HepG2 (cell line): ENCODE measurements around the gene AP1M1. TPM values are rescaled to one million over a fixed set of nuclear protein-coding genes. Genes with fewer than 3 reads are reported as not detected.

Experiments
- ATAC-seq: fragments of 200-7000 bp; cut with Tn5 transposase; 3 replicates; pipeline ENCODE4 v1.9.1; 2020; ENCODE audit warnings: mild to moderate bottlenecking, moderate library complexity
- Bru-seq: library from RNA; stranded (reverse); fragments of 400-500 nt; gene quantifications from one replicate; lab custom pipeline; 2021; lab: Mats Ljungman, UMichigan
- BruChase-seq, 2 experiments: library from RNA; stranded (reverse); fragments of 400-500 nt; gene quantifications; one replicate each; lab custom pipeline; 2021; lab: Mats Ljungman, UMichigan
- BruUV-seq: library from RNA; stranded (reverse); fragments of 400-500 nt; replicated peaks from 2 replicates; lab custom pipeline; 2021; lab: Mats Ljungman, UMichigan
- CTCF ChIA-PET: fragments of 300-600 bp; formaldehyde crosslinking; extraction: SDS; loops from one replicate; lab custom pipeline; 2021; ENCODE audit warnings: low total read pairs, inconsistent platforms, low intra/inter-chr PET ratio; lab: Yijun Ruan, JAX
- POLR2A ChIA-PET: fragments of 350-600 bp; sonication (Branson Sonifier 250); formaldehyde crosslinking; loops from one replicate; lab custom pipeline; 2020; ENCODE audit warnings: antibody characterized with exemption, inconsistent platforms; lab: Yijun Ruan, JAX
- DNase-seq: peaks from one replicate; pipeline ENCODE4 v3.0.0-alpha.2; 2015; ENCODE audit warnings: low spot score
- FAIRE-seq: peaks from 3 replicates; lab custom pipeline; 2011; peaks lifted over from hg19 to GRCh38; lab: Jason Lieb, UNC
- H2AFZ ChIP-seq: one replicate; pipeline ENCODE4 v1.6.1; 2011; ENCODE audit warnings: low read length, inconsistent platforms
- H3K27ac ChIP-seq: fragments of 300-600 bp; 3 replicates; pipeline ENCODE4 v1.8.0; 2011; ENCODE audit warnings: mixed run types, mild to moderate bottlenecking, mixed read lengths, low read length, inconsistent platforms; ENCODE audit not compliant: insufficient read depth; ENCODE audit errors: extremely low read length
- H3K27me3 ChIP-seq, 2 experiments: fragments of 200-600 bp in 1 of 2; 2 replicates in 1 of 2; 3 replicates in 1 of 2; pipeline versions ENCODE4 v1.6.0 to v1.8.0; 2011; ENCODE audit warnings: low read length in 2 of 2, mild to moderate bottlenecking in 2 of 2, moderate library complexity in 2 of 2, inconsistent platforms in 1 of 2; ENCODE audit not compliant: insufficient read depth in 2 of 2, control insufficient read depth in 1 of 2
- H3K36me3 ChIP-seq, 2 experiments: fragments of 200-600 bp in 1 of 2; replicated peaks in 1 of 2; 2 replicates in 1 of 2; 3 replicates in 1 of 2; pipeline versions ENCODE4 v1.5.1 to v1.8.0; 2011; ENCODE audit warnings: low read length in 2 of 2, inconsistent platforms in 1 of 2; ENCODE audit not compliant: insufficient read depth in 2 of 2, control insufficient read depth in 1 of 2
- H3K4me1 ChIP-seq: 2 replicates; pipeline ENCODE4 v1.5.1; 2012; ENCODE audit warnings: low read length, inconsistent platforms; ENCODE audit not compliant: insufficient read depth
- H3K4me2 ChIP-seq: 2 replicates; pipeline ENCODE4 v1.6.0; 2011; ENCODE audit warnings: low read depth, low read length, inconsistent platforms
- H3K4me3 ChIP-seq, 3 experiments: fragments of 200-600 bp in 1 of 3; sonication (generic), shearing (Covaris generic) in 1 of 3; replicated peaks in 1 of 3; 2 replicates each; pipeline ENCODE4 v1.5.1; 2011 to 2016; ENCODE audit warnings: low read length in 3 of 3, inconsistent platforms in 2 of 3, low read depth in 2 of 3, mild to moderate bottlenecking in 2 of 3, control low read depth in 1 of 3, mixed read lengths in 1 of 3; ENCODE audit not compliant: insufficient read depth in 1 of 3
- H3K79me2 ChIP-seq: one replicate; pipeline ENCODE4 v1.6.1; 2011; ENCODE audit warnings: low read length, inconsistent platforms; ENCODE audit not compliant: insufficient read depth
- H3K9ac ChIP-seq: 2 replicates; pipeline ENCODE4 v1.6.0; 2011; ENCODE audit warnings: mild to moderate bottlenecking, low read depth, low read length, inconsistent platforms; ENCODE audit not compliant: insufficient read depth
- H3K9me3 ChIP-seq: 2 replicates; pipeline ENCODE4 v1.5.1; 2012; ENCODE audit warnings: mild to moderate bottlenecking, low read length
- H4K20me1 ChIP-seq: 2 replicates; pipeline ENCODE4 v1.6.0; 2011; ENCODE audit warnings: inconsistent platforms, mild to moderate bottlenecking, low read length, moderate library complexity; ENCODE audit not compliant: insufficient read depth
- KDM5A ChIP-seq: fragments of 200-600 bp; sonication (generic); IDR thresholded peaks from 2 replicates; pipeline ENCODE4 v1.7.0; 2018; ENCODE audit warnings: antibody characterized with exemption, mild to moderate bottlenecking, low read length, borderline replicate concordance
- KLF12 ChIP-seq: sonication (generic); formaldehyde crosslinking; IDR thresholded peaks from 2 replicates; pipeline ENCODE4 v1.4.0; 2020; ENCODE audit warnings: missing genetic modification reagents, borderline replicate concordance
- MATR3 ChIP-seq: sonication (generic); formaldehyde crosslinking; IDR thresholded peaks from 2 replicates; pipeline ENCODE4 v1.4.0; 2020; ENCODE audit warnings: missing genetic modification reagents
- MIER2 ChIP-seq: IDR thresholded peaks from 2 replicates; pipeline ENCODE4 v1.6.1; 2016; ENCODE audit warnings: missing biosample characterization, missing genetic modification reagents
- SALL1 ChIP-seq: sonication (generic); formaldehyde crosslinking; IDR thresholded peaks from 2 replicates; pipeline ENCODE4 v1.8.0; 2022; ENCODE audit warnings: mild to moderate bottlenecking, missing genetic modification reagents
- SRSF1 ChIP-seq: fragments of 200-400 bp; formaldehyde crosslinking; optimal IDR thresholded peaks from 2 replicates; pipeline ENCODE3; 2017; ENCODE audit warnings: mild to moderate bottlenecking, low read depth, low read length, moderate library complexity
- TFAP4 ChIP-seq: sonication (generic); IDR thresholded peaks from 2 replicates; pipeline ENCODE4 v1.6.1; 2016; ENCODE audit warnings: low read depth, borderline replicate concordance
- YEATS4 ChIP-seq: sonication (generic); formaldehyde crosslinking; IDR thresholded peaks from 2 replicates; pipeline ENCODE4 v1.4.0; 2020; ENCODE audit warnings: missing genetic modification reagents, borderline replicate concordance
- ZFP82 ChIP-seq: sonication (generic); formaldehyde crosslinking; IDR thresholded peaks from 2 replicates; pipeline ENCODE4 v1.5.1; 2020; ENCODE audit warnings: mild to moderate bottlenecking, missing genetic modification reagents, borderline replicate concordance
- ZNF20 ChIP-seq: sonication (generic); formaldehyde crosslinking; IDR thresholded peaks from 2 replicates; pipeline ENCODE4 v1.4.0; 2020; ENCODE audit warnings: mild to moderate bottlenecking, moderate library complexity, missing genetic modification reagents
- WGBS: methylation state at CpG from one replicate; pipeline ENCODE4 v1.1.6; 2017; ENCODE audit warnings: low lambda C conversion rate; 5-methylcytosine and 5-hydroxymethylcytosine counted together
- in situ Hi-C: cut with HindIII; loops from 2 replicates; pipeline ENCODE4 v1.10.0; 2017; ENCODE audit warnings: low pct_unique_long_range_greater_than_20kb; ENCODE audit not compliant: extremely low pct_ligation_motif_present
- intact Hi-C: fragments of 100-400 bp; cut with micrococcal nuclease; formaldehyde crosslinking; loops from one replicate; pipeline ENCODE4 v1.10.0; 2022; ENCODE audit not compliant: unreplicated experiment
- long read RNA-seq, 2 experiments: library from RNA in 1 of 2; library from polyadenylated mRNA in 1 of 2; stranded (forward) in 1 of 2; unstranded in 1 of 2; transcript quantifications; one replicate each; pipeline ENCODE4 v2.0.0, GENCODE V29; 2019 to 2022
- polyA minus RNA-seq, 3 experiments: library from RNA; depleted of rRNA, polyadenylated mRNA; stranded (reverse); fragments of >200 nt; gene quantifications; 2 replicates each; pipeline ENCODE4 v1.2.3, GENCODE V29; 2011; ENCODE audit warnings: low replicate concordance in 1 of 3
- polyA plus RNA-seq, 8 experiments: library from polyadenylated mRNA; depleted of rRNA in 3 of 8; stranded (reverse) in 7 of 8; unstranded in 1 of 8; fragments of >200 nt; fragmentation: Illumina TruSeq in 4 of 8; extraction: Trizol in 4 of 8; gene quantifications; 2 replicates each; pipeline versions ENCODE4 v1.2.1 to v1.2.3, GENCODE V29; 2011 to 2016; ENCODE audit warnings: low read depth in 4 of 8, missing spikeins in 1 of 8, mixed read lengths in 1 of 8; ENCODE audit not compliant: insufficient read depth in 1 of 8
- total RNA-seq, 5 experiments: library from RNA; depleted of rRNA; stranded (reverse); fragments of >200 nt; fragmentation: Illumina TruSeq; extraction: Trizol; gene quantifications; 2 replicates each; pipeline ENCODE4 v1.2.3, GENCODE V29; 2016; ENCODE audit warnings: low read depth in 1 of 5
- TF ChIP-seq, protein P1 (sequence below): sonication (generic); formaldehyde crosslinking; IDR thresholded peaks from 2 replicates; pipeline ENCODE4 v1.4.0; 2020; ENCODE audit warnings: missing genetic modification reagents

The AP1M1 gene
- 43.6 and 46.1 TPM in 2 replicates for total RNA-seq (2016; rRNA removed; fragmentation: Illumina TruSeq; extraction: Trizol)
- 20.4 and 22.9 TPM in 2 replicates for total RNA-seq (2016; cell fraction: cytosol; rRNA removed; fragmentation: Illumina TruSeq; extraction: Trizol; ENCODE audit: low read depth)
- total RNA-seq (2016; cell fraction: insoluble cytoplasmic fraction; rRNA removed; fragmentation: Illumina TruSeq; extraction: Trizol), result 36.0 and 47.3 TPM in 2 replicates
- 32.8 and 39.0 TPM in 2 replicates for total RNA-seq (2016; cell fraction: membrane; rRNA removed; fragmentation: Illumina TruSeq; extraction: Trizol)
- total RNA-seq (2016; cell fraction: nucleus; rRNA removed; fragmentation: Illumina TruSeq; extraction: Trizol), result 27.4 and 32.2 TPM in 2 replicates
- polyA plus RNA-seq (2011; rRNA removed), result 34.4 and 38.8 TPM in 2 replicates
- 36.4 and 38.2 TPM in 2 replicates for polyA plus RNA-seq (2011; cell fraction: cytosol; rRNA removed)
- polyA plus RNA-seq (2011; cell fraction: nucleus; rRNA removed), result 46.2 and 50.3 TPM in 2 replicates
- polyA plus RNA-seq (2012), result 32.0 and 35.2 TPM in 2 replicates
- polyA plus RNA-seq (2016; cell fraction: cytosol; fragmentation: Illumina TruSeq; extraction: Trizol; ENCODE audit: low read depth), result 20.3 and 21.8 TPM in 2 replicates
- polyA plus RNA-seq (2016; cell fraction: insoluble cytoplasmic fraction; fragmentation: Illumina TruSeq; extraction: Trizol; ENCODE audit: low read depth), result 46.9 and 60.8 TPM in 2 replicates
- polyA plus RNA-seq (2016; cell fraction: membrane; fragmentation: Illumina TruSeq; extraction: Trizol; ENCODE audit: low read depth), result 31.7 and 32.5 TPM in 2 replicates
- polyA plus RNA-seq (2016; cell fraction: nucleus; fragmentation: Illumina TruSeq; extraction: Trizol; ENCODE audit: insufficient read depth, low read depth), result 54.4 and 56.8 TPM in 2 replicates
- 46.7 and 67.4 TPM in 2 replicates for polyA minus RNA-seq (2011; rRNA and poly(A)+ RNA removed; ENCODE audit: low replicate concordance)
- 39.7 and 43.0 TPM in 2 replicates for polyA minus RNA-seq (2011; cell fraction: cytosol; rRNA and poly(A)+ RNA removed)
- 20.2 and 35.7 TPM in 2 replicates for polyA minus RNA-seq (2011; cell fraction: nucleus; rRNA and poly(A)+ RNA removed)
- percentile 60 among the genes with signal in this experiment for Bru-seq, nascent RNA
- BruChase-seq, experiment 1, labeled RNA remaining after a 6-hour chase, result percentile 69 among the genes with signal in this experiment
- percentile 69 among the genes with signal in this experiment for BruChase-seq, experiment 2, labeled RNA remaining after a 2-hour chase
- long read RNA-seq, experiment 1, full-length matches to known transcripts, result 113 of 130 reads
- long read RNA-seq, experiment 1, partial matches to known transcripts, result 12 of 130 reads
- long read RNA-seq, experiment 1, other reads (novel, unspliced or antisense), result 5 of 130 reads
- long read RNA-seq, experiment 2, full-length matches to known transcripts, result 76 of 126 reads
- long read RNA-seq, experiment 2, partial matches to known transcripts, result 32 of 126 reads
- long read RNA-seq, experiment 2, other reads (novel, unspliced or antisense), result 18 of 126 reads

DNA sequence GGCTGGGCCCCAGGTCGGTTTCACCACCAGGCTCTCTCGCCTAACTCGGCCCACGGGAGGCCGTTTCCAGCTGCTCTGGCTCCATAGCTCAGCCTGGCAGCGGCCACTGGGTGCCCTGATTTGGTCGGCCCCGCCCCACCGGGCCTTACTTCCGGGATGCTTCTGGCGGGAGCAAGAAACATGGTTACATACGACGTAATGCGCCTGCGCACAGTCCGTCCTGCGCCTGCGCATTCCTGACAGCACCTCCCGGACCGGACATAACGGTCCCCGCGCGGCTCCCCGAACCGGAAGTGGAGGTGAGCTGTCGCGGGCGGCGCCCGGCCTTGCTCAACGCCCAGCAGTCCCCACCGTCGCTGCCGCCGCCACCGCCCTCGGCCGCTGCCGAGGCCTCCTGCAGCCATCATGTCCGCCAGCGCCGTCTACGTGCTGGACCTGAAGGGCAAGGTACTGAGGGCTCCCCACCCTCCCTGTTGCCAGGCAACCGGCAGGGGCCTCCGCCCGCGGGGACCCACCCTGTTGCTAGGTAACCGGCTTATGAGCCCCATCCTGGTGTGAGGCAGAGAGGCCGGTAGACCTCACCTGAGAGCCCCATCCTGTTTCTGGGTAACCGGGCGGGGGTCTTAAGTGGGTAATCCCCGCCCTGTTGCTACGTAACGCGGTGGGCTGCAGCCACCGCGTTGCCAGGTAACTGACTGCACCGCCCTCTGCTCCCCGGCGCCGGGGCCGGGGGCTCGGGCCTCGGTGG, at the start of gene AP1M1:
Gene AP1M1, plus strand, starts transcription at position 290 of the 748 bp plus-strand sequence. Its CDS starts 116 bp downstream, at position 406.
- POLR2A ChIA-PET, result interaction anchor here (0.5 to 4.5 kb wide), 6 partner anchors 10 to 988 kb away, joined by 3 to 44 read pairs (median 3); partner anchors contain the start of genes FAM32A and MED26
- peaks cover 52% of the 10 kb centered on the region for H3K4me1 ChIP-seq
- TF ChIP-seq MIER2 (CRISPR knock-in tag) (no peak; the same call in 1 of the 2 replicates), KLF12 (peak; percentile 81; the same call in 1 of the 2 replicates), SALL1 (CRISPR knock-in tag) (peak; percentile 68), SRSF1 (no peak), TFAP4 (peak; percentile 73), ZNF20 (CRISPR knock-in tag) (no peak), MATR3 (CRISPR knock-in tag) (no peak), YEATS4 (CRISPR knock-in tag) (peak; percentile 90), ZFP82 (CRISPR knock-in tag) (peak; percentile 52; the same call in 1 of the 2 replicates), KDM5A (peak; percentile 79; the same call in 1 of the 2 replicates)
- TF ChIP-seq, protein P1, sequence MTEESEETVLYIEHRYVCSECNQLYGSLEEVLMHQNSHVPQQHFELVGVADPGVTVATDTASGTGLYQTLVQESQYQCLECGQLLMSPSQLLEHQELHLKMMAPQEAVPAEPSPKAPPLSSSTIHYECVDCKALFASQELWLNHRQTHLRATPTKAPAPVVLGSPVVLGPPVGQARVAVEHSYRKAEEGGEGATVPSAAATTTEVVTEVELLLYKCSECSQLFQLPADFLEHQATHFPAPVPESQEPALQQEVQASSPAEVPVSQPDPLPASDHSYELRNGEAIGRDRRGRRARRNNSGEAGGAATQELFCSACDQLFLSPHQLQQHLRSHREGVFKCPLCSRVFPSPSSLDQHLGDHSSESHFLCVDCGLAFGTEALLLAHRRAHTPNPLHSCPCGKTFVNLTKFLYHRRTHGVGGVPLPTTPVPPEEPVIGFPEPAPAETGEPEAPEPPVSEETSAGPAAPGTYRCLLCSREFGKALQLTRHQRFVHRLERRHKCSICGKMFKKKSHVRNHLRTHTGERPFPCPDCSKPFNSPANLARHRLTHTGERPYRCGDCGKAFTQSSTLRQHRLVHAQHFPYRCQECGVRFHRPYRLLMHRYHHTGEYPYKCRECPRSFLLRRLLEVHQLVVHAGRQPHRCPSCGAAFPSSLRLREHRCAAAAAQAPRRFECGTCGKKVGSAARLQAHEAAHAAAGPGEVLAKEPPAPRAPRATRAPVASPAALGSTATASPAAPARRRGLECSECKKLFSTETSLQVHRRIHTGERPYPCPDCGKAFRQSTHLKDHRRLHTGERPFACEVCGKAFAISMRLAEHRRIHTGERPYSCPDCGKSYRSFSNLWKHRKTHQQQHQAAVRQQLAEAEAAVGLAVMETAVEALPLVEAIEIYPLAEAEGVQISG (CRISPR knock-in tag), result peak; percentile 90

More for the DNA sequence above, at the start of gene AP1M1:
- intact Hi-C loops, result loop anchor here (1.0 kb wide), 1 partner anchor 12 kb away; the partner anchor contains the start of gene FAM32A
- 0% methylated on average over 9 of the region's 65 CpGs for WGBS
- H3K4me2 ChIP-seq, result peak within 1 kb of the TSS; percentile 98
- no TSS peak for BruUV-seq
- FAIRE-seq, result peak; percentile 40
- no peaks in the 10 kb centered on the region for H4K20me1 ChIP-seq
- peak within 1 kb of the TSS; percentile 83 for H3K9ac ChIP-seq
- DNase-seq, result peak; percentile 95
- peaks cover 23% of the 10 kb centered on the region for H3K79me2 ChIP-seq
- H3K36me3 ChIP-seq, result peaks cover 2 to 13% of the 10 kb centered on the region in 2 experiments; a peak in 2 of 5 replicates
- in situ Hi-C loops, result no loop called here
- peak within 1 kb of the TSS; percentile 92 for H2AFZ ChIP-seq
- CTCF ChIA-PET, result no interaction called here
- peak within 1 kb of the TSS; percentile 62 to 87 (median 80) for H3K4me3 ChIP-seq
- peak; percentile 84 for ATAC-seq
- no peaks in the 10 kb centered on the region for H3K9me3 ChIP-seq
- no peaks in the 10 kb centered on the region; a peak in 1 of 5 replicates for H3K27me3 ChIP-seq
- H3K27ac ChIP-seq, result peak within 1 kb of the TSS; percentile 82
